KMS-11 (cell line): ENCODE data around the gene ARHGAP45.
"Not testable (repeated sequence)": the region's sequence is repeated elsewhere in the genome, so short reads cannot be mapped to it uniquely, and the experiment has no call there.

ENCODE experiments used
- H2AFZ ChIP-seq: fragments of 200-600 bp; sonication (generic); 2 replicates; pipeline ENCODE4 v1.6.1; 2016; ENCODE audit warnings: antibody characterized with exemption, mixed run types, low read depth
- H3K27ac ChIP-seq: fragments of 200-600 bp; sonication (generic); 2 replicates; pipeline ENCODE4 v1.6.1; 2016; ENCODE audit warnings: mild to moderate bottlenecking, mixed run types
- H3K27me3 ChIP-seq: fragments of 200-600 bp; sonication (generic); 2 replicates; pipeline ENCODE4 v1.6.1; 2017; ENCODE audit warnings: mild to moderate bottlenecking, low read depth, mixed run types, moderate library complexity; ENCODE audit not compliant: insufficient read depth
- H3K36me3 ChIP-seq: fragments of 200-600 bp; sonication (generic); 2 replicates; pipeline ENCODE4 v1.6.1; 2017; ENCODE audit warnings: mild to moderate bottlenecking, mixed run types; ENCODE audit not compliant: insufficient read depth
- H3K4me1 ChIP-seq: fragments of 200-600 bp; sonication (generic); 2 replicates; pipeline ENCODE4 v1.6.1; 2016; ENCODE audit warnings: mild to moderate bottlenecking, low read depth, mixed run types; ENCODE audit not compliant: poor library complexity, severe bottlenecking
- H3K4me2 ChIP-seq: fragments of 200-600 bp; sonication (generic); 2 replicates; pipeline ENCODE4 v1.7.0; 2016; ENCODE audit warnings: mild to moderate bottlenecking, mixed run types
- H3K4me3 ChIP-seq: fragments of 200-600 bp; sonication (generic); IDR thresholded peaks from 2 replicates; pipeline ENCODE4 v1.6.1; 2017; ENCODE audit warnings: low read depth, low read length, mixed read lengths; ENCODE audit not compliant: insufficient read depth
- H3K79me2 ChIP-seq: fragments of 200-600 bp; sonication (generic); 2 replicates; pipeline ENCODE4 v1.6.1; 2016; ENCODE audit warnings: low read depth, mixed run types; ENCODE audit not compliant: insufficient read depth
- H3K9ac ChIP-seq: fragments of 200-600 bp; sonication (generic); 2 replicates; pipeline ENCODE4 v1.6.1; 2016; ENCODE audit warnings: mild to moderate bottlenecking, mixed run types
- H4K20me1 ChIP-seq: fragments of 200-600 bp; sonication (generic); 2 replicates; pipeline ENCODE4 v1.6.1; 2016; ENCODE audit warnings: mild to moderate bottlenecking, mixed run types; ENCODE audit not compliant: insufficient read depth
- TF ChIP-seq, protein P1 (sequence below): fragments of 200-600 bp; sonication (generic); conservative IDR thresholded peaks from 2 replicates; pipeline ENCODE4 v1.6.1; 2017; ENCODE audit warnings: low read depth, mild to moderate bottlenecking, antibody characterized with exemption, low read length, moderate library complexity, mixed read lengths

ARHGAP45 gene

DNA sequence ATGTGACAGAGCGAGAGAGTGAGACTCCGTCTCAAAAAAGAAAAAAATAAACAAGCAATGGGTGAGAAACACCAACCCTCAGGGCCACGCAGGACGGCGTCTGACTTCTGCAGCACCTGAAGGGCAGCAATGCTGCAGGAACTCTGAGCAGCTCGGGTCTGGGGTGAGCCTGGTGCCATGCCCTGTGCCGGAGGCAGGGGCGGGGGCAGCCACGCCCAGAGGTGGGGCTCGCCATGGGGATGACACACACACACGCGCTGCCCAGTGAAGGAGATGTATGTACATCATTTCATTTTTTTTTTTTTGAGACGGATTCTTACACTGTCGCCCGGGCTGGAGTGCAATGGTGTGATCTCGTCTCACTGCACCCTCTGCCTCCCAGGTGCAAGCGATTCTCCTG is 61.1 kb downstream of the ARHGAP45 start:
- Histone ChIP-seq H2AFZ (no peak overlapping the region), H3K4me2 (no peak overlapping the region), H3K4me1 (peaks cover 6% of the 10 kb centered on the region), H4K20me1 (no peaks in the 10 kb centered on the region), H3K36me3 (no peaks in the 10 kb centered on the region), H3K4me3 (no peak overlapping the region), H3K9ac (no peak overlapping the region), H3K27me3 (no peaks in the 10 kb centered on the region), H3K79me2 (no peaks in the 10 kb centered on the region), H3K27ac (no peak overlapping the region)
- TF ChIP-seq, protein P1, sequence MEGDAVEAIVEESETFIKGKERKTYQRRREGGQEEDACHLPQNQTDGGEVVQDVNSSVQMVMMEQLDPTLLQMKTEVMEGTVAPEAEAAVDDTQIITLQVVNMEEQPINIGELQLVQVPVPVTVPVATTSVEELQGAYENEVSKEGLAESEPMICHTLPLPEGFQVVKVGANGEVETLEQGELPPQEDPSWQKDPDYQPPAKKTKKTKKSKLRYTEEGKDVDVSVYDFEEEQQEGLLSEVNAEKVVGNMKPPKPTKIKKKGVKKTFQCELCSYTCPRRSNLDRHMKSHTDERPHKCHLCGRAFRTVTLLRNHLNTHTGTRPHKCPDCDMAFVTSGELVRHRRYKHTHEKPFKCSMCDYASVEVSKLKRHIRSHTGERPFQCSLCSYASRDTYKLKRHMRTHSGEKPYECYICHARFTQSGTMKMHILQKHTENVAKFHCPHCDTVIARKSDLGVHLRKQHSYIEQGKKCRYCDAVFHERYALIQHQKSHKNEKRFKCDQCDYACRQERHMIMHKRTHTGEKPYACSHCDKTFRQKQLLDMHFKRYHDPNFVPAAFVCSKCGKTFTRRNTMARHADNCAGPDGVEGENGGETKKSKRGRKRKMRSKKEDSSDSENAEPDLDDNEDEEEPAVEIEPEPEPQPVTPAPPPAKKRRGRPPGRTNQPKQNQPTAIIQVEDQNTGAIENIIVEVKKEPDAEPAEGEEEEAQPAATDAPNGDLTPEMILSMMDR, result no peak

DNA sequence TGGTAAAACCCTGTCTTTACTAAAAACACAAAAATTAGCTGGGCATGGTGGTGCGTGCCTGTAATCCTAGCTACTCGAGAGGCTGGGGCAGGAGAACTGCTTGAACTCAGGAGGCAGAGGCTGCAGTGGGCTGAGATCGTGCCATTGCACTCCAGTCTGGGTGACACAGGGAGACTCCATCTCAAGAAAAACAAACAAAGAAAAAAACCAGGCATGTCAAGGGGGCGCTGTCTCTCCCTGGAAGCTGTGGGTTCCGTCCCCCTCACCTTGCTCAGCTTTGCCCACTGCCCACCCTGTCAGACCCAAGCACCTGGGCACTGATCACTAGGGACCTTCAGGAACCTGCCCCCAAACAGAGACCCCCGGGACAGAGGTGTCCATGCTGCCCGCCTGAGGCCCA is 62.1 kb downstream of the ARHGAP45 start:
- not testable (repeated sequence) for H3K79me2 ChIP-seq

DNA sequence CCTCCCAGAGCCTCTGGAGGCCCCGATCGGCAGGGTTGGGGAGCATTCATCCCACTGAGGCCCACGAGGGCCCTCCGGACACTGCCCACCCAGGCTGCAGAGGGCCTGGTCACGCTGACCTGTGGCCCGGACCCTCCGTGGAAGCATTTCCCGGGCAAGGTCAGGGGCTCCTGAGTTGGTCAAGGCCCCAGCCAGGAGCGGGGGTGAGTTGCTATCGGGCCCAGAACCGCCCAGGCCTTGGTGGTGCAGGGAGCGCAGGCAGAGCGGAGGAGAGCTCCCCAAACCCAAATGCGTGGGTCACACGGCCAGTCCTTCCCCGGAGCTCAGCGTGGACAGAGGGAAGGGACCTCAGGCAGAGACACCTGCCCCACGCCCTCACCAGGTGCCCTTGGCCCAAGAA is 62.6 kb downstream of the ARHGAP45 start:
- no peaks in the 10 kb centered on the region for H3K27me3 ChIP-seq
- H3K27ac ChIP-seq, result no peak overlapping the region
- no peak overlapping the region for H3K9ac ChIP-seq
- H3K79me2 ChIP-seq, result no peaks in the 10 kb centered on the region
- H2AFZ ChIP-seq, result no peak overlapping the region
- no peaks in the 10 kb centered on the region for H3K36me3 ChIP-seq
- H4K20me1 ChIP-seq, result no peaks in the 10 kb centered on the region
- peaks cover 6% of the 10 kb centered on the region for H3K4me1 ChIP-seq
- no peak overlapping the region for H3K4me3 ChIP-seq
- TF ChIP-seq, protein P1, result no peak
- H3K4me2 ChIP-seq, result no peak overlapping the region

More for the DNA sequence above, 62.1 kb downstream of the ARHGAP45 start:
- H4K20me1 ChIP-seq, H3K4me2 ChIP-seq, H3K4me1 ChIP-seq, H3K4me3 ChIP-seq, H3K36me3 ChIP-seq, H3K27me3 ChIP-seq, H3K27ac ChIP-seq, H3K9ac ChIP-seq, H2AFZ ChIP-seq: not testable (repeated sequence)

DNA sequence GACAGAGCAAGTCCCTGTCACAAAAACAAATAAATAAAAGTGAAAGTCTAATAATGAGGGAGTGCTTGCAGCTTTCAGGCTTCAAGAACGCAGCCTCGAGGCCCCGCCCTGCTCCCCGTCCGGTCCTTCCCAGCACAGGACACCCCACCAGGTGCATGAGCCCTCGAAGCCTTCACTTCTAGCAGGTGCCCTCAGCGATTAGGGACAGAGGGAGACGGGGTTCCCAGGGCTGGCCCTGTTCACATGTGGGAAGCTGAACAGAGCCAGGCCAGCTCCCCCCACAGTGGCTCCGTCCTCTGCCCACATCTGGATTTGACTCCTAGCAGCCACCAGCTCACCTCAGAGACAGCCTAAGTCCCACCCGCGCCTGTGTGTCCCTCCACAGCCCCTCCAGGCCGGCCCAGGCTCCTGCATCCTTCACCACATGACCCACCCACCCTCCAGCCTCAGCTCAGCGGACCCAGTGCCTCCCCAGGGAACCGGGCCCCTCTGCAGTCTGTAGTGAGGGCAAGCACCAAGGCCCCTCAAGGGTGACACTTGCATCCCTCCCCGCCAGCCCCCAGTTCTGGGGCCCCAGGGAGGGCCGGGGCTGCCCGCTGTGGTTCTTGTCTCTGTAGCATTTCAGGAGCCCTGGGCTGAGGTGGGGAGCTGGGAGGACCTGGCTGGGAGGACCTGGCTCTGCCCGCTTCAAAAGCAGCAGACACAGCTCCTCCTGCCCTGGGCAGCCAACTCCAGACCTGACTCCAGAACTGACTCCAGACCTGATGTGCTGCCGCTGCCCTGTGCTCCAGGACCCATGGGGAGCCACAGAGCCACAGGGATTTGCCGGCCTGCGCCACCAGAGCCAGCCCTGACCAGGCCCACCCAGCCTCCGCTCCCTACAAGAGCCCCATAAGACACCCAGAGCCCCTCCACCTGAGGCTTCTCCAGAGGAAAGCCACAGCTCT is 64.1 kb downstream of the ARHGAP45 start:
- peak overlapping the region; percentile 68; the same call in 1 of the 2 replicates for H3K9ac ChIP-seq
- TF ChIP-seq, protein P1, result no peak
- no peaks in the 10 kb centered on the region for H4K20me1 ChIP-seq
- peaks cover 6% of the 10 kb centered on the region for H3K4me1 ChIP-seq
- no peak overlapping the region for H2AFZ ChIP-seq
- H3K27ac ChIP-seq, result no peak overlapping the region
- H3K36me3 ChIP-seq, result no peaks in the 10 kb centered on the region
- no peak overlapping the region for H3K4me3 ChIP-seq
- peak overlapping the region; percentile 92 for H3K4me2 ChIP-seq
- no peaks in the 10 kb centered on the region for H3K27me3 ChIP-seq
- H3K79me2 ChIP-seq, result no peaks in the 10 kb centered on the region
